PC-3 (cell line): ENCODE results near the gene AHDC1.

ENCODE experiments used
- CTCF ChIP-seq: fragments of 300-600 bp; sonication (generic); conservative IDR thresholded peaks from 2 replicates; pipeline ENCODE4 v1.5.1; 2017; ENCODE audit warnings: antibody characterized with exemption, low read depth, mild to moderate bottlenecking, low read length
- EZH2 ChIP-seq: fragments of 300-600 bp; sonication (generic); IDR thresholded peaks from one replicate; pipeline ENCODE4 v1.6.1; 2017; ENCODE audit warnings: antibody characterized with exemption, mild to moderate bottlenecking, low read length; ENCODE audit not compliant: unreplicated experiment
- EZH2phosphoT487 ChIP-seq: fragments of 300-600 bp; sonication (generic); IDR thresholded peaks from 2 replicates; pipeline ENCODE4 v1.6.1; 2018; ENCODE audit warnings: mild to moderate bottlenecking, antibody characterized with exemption, low read length, borderline replicate concordance

GRCh38 chr1:27614625-27615344 is 10.8 kb upstream of the AHDC1 start:
- TF ChIP-seq CTCF = no peak
- no peak for TF ChIP-seq EZH2
- TF ChIP-seq EZH2phosphoT487 = no peak
